PC-3 (cell line): ENCODE data around the gene CIAO2B.

Experiments used
- CTCF ChIP-seq: fragments of 300-600 bp; sonication (generic); conservative IDR thresholded peaks from 2 replicates; pipeline ENCODE4 v1.5.1; 2017; ENCODE audit warnings: antibody characterized with exemption, low read depth, mild to moderate bottlenecking, low read length
- EZH2 ChIP-seq: fragments of 300-600 bp; sonication (generic); IDR thresholded peaks from one replicate; pipeline ENCODE4 v1.6.1; 2017; ENCODE audit warnings: antibody characterized with exemption, mild to moderate bottlenecking, low read length; ENCODE audit not compliant: unreplicated experiment
- EZH2phosphoT487 ChIP-seq: fragments of 300-600 bp; sonication (generic); IDR thresholded peaks from 2 replicates; pipeline ENCODE4 v1.6.1; 2018; ENCODE audit warnings: mild to moderate bottlenecking, antibody characterized with exemption, low read length, borderline replicate concordance

- TF ChIP-seq EZH2 (no peak), CTCF (no peak), EZH2phosphoT487 (no peak)
Observed at GRCh38 chr16:66932076-66932475, 2.1 kb downstream of the CIAO2B start.
